A549 (cell line): ENCODE results near the gene ROPN1B. TPM values are rescaled to one million over a fixed set of nuclear protein-coding genes. Genes with fewer than 3 reads are reported as not detected.

Experiments
- ATAC-seq, 2 experiments: fragments of 200-7000 bp in 1 of 2; fragments of >200 bp in 1 of 2; cut with Nextera tagmentation in 1 of 2; cut with Tn5 transposase in 1 of 2; 3 replicates each; pipeline versions ENCODE4 v1.8.0 to v1.9.1; 2018 to 2020; ENCODE audit warnings: mild to moderate bottlenecking in 1 of 2, moderate library complexity in 1 of 2
- CTCF ChIA-PET: fragments of 300-600 bp; sonication (Branson Sonifier 250); formaldehyde crosslinking; extraction: SDS; loops from one replicate; lab custom pipeline; 2021; ENCODE audit warnings: antibody characterized with exemption, inconsistent platforms; lab: Yijun Ruan, JAX
- POLR2A ChIA-PET: fragments of 350-600 bp; formaldehyde crosslinking; extraction: SDS; loops from one replicate; lab custom pipeline; 2021; ENCODE audit warnings: antibody characterized with exemption, inconsistent platforms; lab: Yijun Ruan, JAX
- DNase-seq, 2 experiments: peaks; one replicate each; pipeline versions ENCODE4 v3.0.0 to v3.0.0-alpha.2; 2011 to 2016; ENCODE audit warnings: low read depth in 1 of 2, low spot score in 1 of 2
- FAIRE-seq: peaks from 2 replicates; lab custom pipeline; 2011; peaks lifted over from hg19 to GRCh38; lab: Jason Lieb, UNC
- H3K27ac ChIP-seq, 2 experiments: fragments of >200 bp; sonication (Bioruptor Twin); formaldehyde crosslinking; 3 replicates each; pipeline ENCODE4 v1.5.1; 2016 to 2017
- H3K4me1 ChIP-seq: fragments of >200 bp; sonication (Bioruptor Twin); formaldehyde crosslinking; 3 replicates; pipeline ENCODE4 v1.6.1; 2016
- H3K4me2 ChIP-seq: fragments of >200 bp; sonication (Bioruptor Twin); formaldehyde crosslinking; 3 replicates; pipeline ENCODE4 v1.6.1; 2016
- H3K4me3 ChIP-seq: fragments of >200 bp; sonication (Bioruptor Twin); formaldehyde crosslinking; 3 replicates; pipeline ENCODE4 v1.5.1; 2016
- H3K9me3 ChIP-seq: fragments of >200 bp; sonication (Bioruptor Twin); formaldehyde crosslinking; 3 replicates; pipeline ENCODE4 v1.6.1; 2016
- CBX2 ChIP-seq: fragments of 200-600 bp; sonication (generic); IDR thresholded peaks from 2 replicates; pipeline ENCODE4 v1.6.1; 2016; ENCODE audit warnings: low read depth, mild to moderate bottlenecking, borderline replicate concordance
- CHD2 ChIP-seq: fragments of 150-350 bp; IDR thresholded peaks from 2 replicates; pipeline ENCODE4 v1.6.1; 2014; ENCODE audit warnings: low read length; ENCODE audit not compliant: partially characterized antibody
- CHD4 ChIP-seq: fragments of 200-600 bp; sonication (generic); IDR thresholded peaks from 2 replicates; pipeline ENCODE4 v1.6.1; 2016; ENCODE audit warnings: antibody characterized with exemption, mild to moderate bottlenecking, borderline replicate concordance
- CTCF ChIP-seq: fragments of >200 bp; sonication (Bioruptor Twin); formaldehyde crosslinking; IDR thresholded peaks from 3 replicates; pipeline ENCODE4 v1.5.1; 2016
- EHF ChIP-seq: fragments of 250-450 bp; sonication (Bioruptor Pico); IDR thresholded peaks from 2 replicates; pipeline ENCODE4 v1.5.0; 2020; ENCODE audit warnings: mild to moderate bottlenecking
- FOSB ChIP-seq: fragments of 250-450 bp; sonication (Bioruptor Pico); IDR thresholded peaks from 2 replicates; pipeline ENCODE4 v1.5.0; 2020; ENCODE audit warnings: mild to moderate bottlenecking, moderate library complexity
- HES2 ChIP-seq: fragments of >200 bp; sonication (Bioruptor Twin); formaldehyde crosslinking; IDR thresholded peaks from 2 replicates; pipeline ENCODE4 v1.6.1; 2016
- HOXB13 ChIP-seq: fragments of 250-450 bp; sonication (Bioruptor Pico); IDR thresholded peaks from 2 replicates; pipeline ENCODE4 v1.5.0; 2020; ENCODE audit warnings: low read depth, mild to moderate bottlenecking, moderate library complexity
- JUN ChIP-seq, 2 experiments: fragments of >200 bp; sonication (Bioruptor Twin); formaldehyde crosslinking; IDR thresholded peaks; 2 replicates in 1 of 2; 3 replicates in 1 of 2; pipeline ENCODE4 v1.6.1; 2016 to 2017
- KDM1A ChIP-seq: fragments of 200-600 bp; sonication (generic); IDR thresholded peaks from 2 replicates; pipeline ENCODE4 v1.6.1; 2016; ENCODE audit warnings: low read depth, mild to moderate bottlenecking
- KDM5A ChIP-seq: fragments of 200-600 bp; sonication (generic); IDR thresholded peaks from 2 replicates; pipeline ENCODE4 v1.6.1; 2016; ENCODE audit warnings: antibody characterized with exemption, mild to moderate bottlenecking
- MAZ ChIP-seq: fragments of 150-350 bp; IDR thresholded peaks from 2 replicates; pipeline ENCODE4 v1.6.1; 2014; ENCODE audit warnings: antibody characterized with exemption, low read depth, low read length, borderline replicate concordance
- MYC ChIP-seq: IDR thresholded peaks from 2 replicates; pipeline ENCODE4 v1.6.1; 2012; ENCODE audit warnings: mild to moderate bottlenecking, inconsistent platforms, low read length, improper control_type of control experiment, borderline replicate concordance
- NR3C1 ChIP-seq: fragments of >200 bp; sonication (Bioruptor Twin); formaldehyde crosslinking; IDR thresholded peaks from 3 replicates; pipeline ENCODE4 v1.6.1; 2017
- PHF8 ChIP-seq: fragments of 200-600 bp; sonication (generic); IDR thresholded peaks from 2 replicates; pipeline ENCODE4 v1.6.1; 2016; ENCODE audit warnings: low read depth, mild to moderate bottlenecking, antibody characterized with exemption, moderate library complexity, borderline replicate concordance
- POLR2A ChIP-seq: IDR thresholded peaks from 2 replicates; pipeline ENCODE4 v1.6.1; 2012; ENCODE audit warnings: mild to moderate bottlenecking, low read length
- POLR2AphosphoS2 ChIP-seq: conservative IDR thresholded peaks from 2 replicates; pipeline ENCODE4 v1.6.1; 2012; ENCODE audit warnings: low read length, improper control_type of control experiment, inconsistent platforms
- RAD21 ChIP-seq, 2 experiments: fragments of >200 bp in 1 of 2; sonication (Bioruptor Twin) in 1 of 2; formaldehyde crosslinking in 1 of 2; IDR thresholded peaks in 1 of 2; conservative IDR thresholded peaks in 1 of 2; 2 replicates in 1 of 2; 3 replicates in 1 of 2; pipeline ENCODE4 v1.6.1; 2012 to 2018; ENCODE audit warnings: inconsistent platforms in 1 of 2
- RFX5 ChIP-seq: fragments of 450-650 bp; IDR thresholded peaks from 2 replicates; pipeline ENCODE4 v1.7.1; 2014; ENCODE audit warnings: antibody characterized with exemption, mild to moderate bottlenecking, moderate library complexity
- RNF2 ChIP-seq: fragments of 200-600 bp; sonication (generic); IDR thresholded peaks from 2 replicates; pipeline ENCODE4 v1.6.1; 2016; ENCODE audit warnings: low read depth, mild to moderate bottlenecking, antibody characterized with exemption, moderate library complexity, borderline replicate concordance
- SMC3 ChIP-seq: fragments of >200 bp; sonication (Bioruptor Twin); formaldehyde crosslinking; IDR thresholded peaks from 3 replicates; pipeline ENCODE4 v1.6.1; 2018; ENCODE audit warnings: inconsistent platforms
- TFCP2L1 ChIP-seq: fragments of 250-450 bp; sonication (Bioruptor Pico); IDR thresholded peaks from 2 replicates; pipeline ENCODE4 v1.5.0; 2021; ENCODE audit warnings: mild to moderate bottlenecking
- TP53 ChIP-seq: fragments of 250-450 bp; sonication (Bioruptor Pico); IDR thresholded peaks from 2 replicates; pipeline ENCODE4 v1.5.0; 2021; ENCODE audit warnings: mild to moderate bottlenecking, moderate library complexity
- ZFP36 ChIP-seq: fragments of 450-650 bp; IDR thresholded peaks from 2 replicates; pipeline ENCODE4 v1.6.1; 2014; ENCODE audit warnings: borderline replicate concordance; ENCODE audit not compliant: partially characterized antibody
- ZSCAN20 ChIP-seq: fragments of 250-450 bp; sonication (Bioruptor Pico); IDR thresholded peaks from 2 replicates; pipeline ENCODE4 v1.8.0; 2022; ENCODE audit warnings: mild to moderate bottlenecking, moderate library complexity
- WGBS: methylation state at CpG from one replicate; pipeline ENCODE4 v1.1.6; 2017; ENCODE audit errors: missing lambda C conversion rate; 5-methylcytosine and 5-hydroxymethylcytosine counted together
- polyA plus RNA-seq, 4 experiments: library from polyadenylated mRNA; depleted of rRNA in 3 of 4; stranded (reverse); fragments of >200 nt; fragmentation: RNase III in 1 of 4; extraction: RNeasy Plus Mini Kit Qiagen cat#74134 plus additional on column Dnase treatment in 1 of 4; gene quantifications; 2 replicates in 3 of 4; 3 replicates in 1 of 4; pipeline ENCODE4 v1.2.3, GENCODE V29; 2011 to 2017
- TF ChIP-seq, protein P1 (sequence below): fragments of 250-450 bp; sonication (Bioruptor Pico); IDR thresholded peaks from 2 replicates; pipeline ENCODE4 v1.5.0; 2021; ENCODE audit warnings: mild to moderate bottlenecking, moderate library complexity, borderline replicate concordance
- TF ChIP-seq, protein P2 (sequence below): fragments of 150-350 bp; IDR thresholded peaks from 2 replicates; pipeline ENCODE4 v1.6.1; 2014; ENCODE audit warnings: low read depth, mild to moderate bottlenecking, low read length

The ROPN1B gene
- polyA plus RNA-seq, 2 of the 4 experiments (the other 2 are of a cell fraction): not detected

DNA sequence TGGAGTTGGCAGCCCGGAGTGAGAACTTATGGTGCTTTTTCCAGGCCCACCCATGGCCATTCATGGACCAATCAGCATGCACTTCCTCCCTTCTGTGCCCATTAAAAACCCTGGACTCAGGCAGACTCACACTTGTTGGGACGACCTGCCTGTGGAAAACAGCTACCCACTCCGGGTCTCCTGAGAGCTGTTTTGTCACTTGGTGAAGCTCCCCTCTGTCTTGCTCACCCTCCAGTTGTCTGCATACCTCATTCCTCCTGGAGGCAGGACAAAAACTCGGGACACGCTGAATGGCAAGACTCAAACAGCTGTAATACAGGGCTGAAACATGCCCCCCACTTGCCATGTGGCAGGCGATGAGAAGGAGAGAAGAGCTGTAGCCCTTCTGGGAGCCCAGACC lies 35.2 kb downstream of the ROPN1B start:
- Histone ChIP-seq H3K9me3 (no peaks in the 10 kb centered on the region), H3K4me2 (no peak overlapping the region), H3K4me3 (no peak overlapping the region), H3K4me1 (no peaks in the 10 kb centered on the region), H3K27ac (no peak overlapping the region)
- no peak for FAIRE-seq
- TF ChIP-seq PHF8 (no peak), CHD2 (no peak), CHD4 (no peak), RNF2 (no peak), MAZ (no peak), HOXB13 (CRISPR knock-in tag) (no peak), HES2 (no peak), POLR2AphosphoS2 (no peak), RFX5 (no peak), POLR2A (no peak), KDM5A (no peak), TFCP2L1 (no peak)
- DNase-seq: no peak
- no peak for ATAC-seq
- 29% methylated on average over 1 of the region's 6 CpGs for WGBS
- ChIA-PET CTCF (no interaction called here), POLR2A (no interaction called here)

DNA sequence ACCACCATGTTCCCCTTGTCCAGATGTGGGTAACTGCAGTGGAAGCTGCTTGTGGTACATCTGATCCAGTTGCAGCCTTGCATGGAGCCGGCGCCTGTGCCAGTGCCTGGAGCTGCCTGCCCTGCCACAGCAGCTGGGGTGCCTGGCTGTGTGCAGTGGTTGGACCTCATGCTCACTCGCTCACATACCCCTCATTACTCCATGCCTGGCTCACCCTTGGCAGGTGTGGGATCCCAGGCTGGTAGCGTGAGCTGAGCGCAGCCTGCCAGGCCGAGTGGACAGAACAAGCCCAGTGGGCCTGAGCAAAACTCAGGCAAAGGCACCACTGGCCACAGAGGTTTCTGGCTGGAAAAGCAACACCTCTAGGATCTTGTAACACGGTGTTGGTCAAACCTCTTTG lies 35.7 kb downstream of the ROPN1B start:
- TF ChIP-seq SMC3: no peak
- no peak for TF ChIP-seq JUN (IDR thresholded peaks at IDR 0.05)
- TF ChIP-seq, protein P1, sequence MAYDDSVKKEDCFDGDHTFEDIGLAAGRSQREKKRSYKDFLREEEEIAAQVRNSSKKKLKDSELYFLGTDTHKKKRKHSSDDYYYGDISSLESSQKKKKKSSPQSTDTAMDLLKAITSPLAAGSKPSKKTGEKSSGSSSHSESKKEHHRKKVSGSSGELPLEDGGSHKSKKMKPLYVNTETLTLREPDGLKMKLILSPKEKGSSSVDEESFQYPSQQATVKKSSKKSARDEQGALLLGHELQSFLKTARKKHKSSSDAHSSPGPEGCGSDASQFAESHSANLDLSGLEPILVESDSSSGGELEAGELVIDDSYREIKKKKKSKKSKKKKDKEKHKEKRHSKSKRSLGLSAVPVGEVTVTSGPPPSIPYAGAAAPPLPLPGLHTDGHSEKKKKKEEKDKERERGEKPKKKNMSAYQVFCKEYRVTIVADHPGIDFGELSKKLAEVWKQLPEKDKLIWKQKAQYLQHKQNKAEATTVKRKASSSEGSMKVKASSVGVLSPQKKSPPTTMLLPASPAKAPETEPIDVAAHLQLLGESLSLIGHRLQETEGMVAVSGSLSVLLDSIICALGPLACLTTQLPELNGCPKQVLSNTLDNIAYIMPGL: no peak
- no peak for TF ChIP-seq RAD21 (conservative IDR thresholded peaks at IDR 0.05 in 1 of 2, IDR thresholded peaks at IDR 0.05 in 1 of 2)
- no peak for TF ChIP-seq KDM1A
- TF ChIP-seq CBX2: no peak
- no peak for TF ChIP-seq MYC
- TF ChIP-seq EHF (CRISPR knock-in tag): no peak
- TF ChIP-seq, protein P2, sequence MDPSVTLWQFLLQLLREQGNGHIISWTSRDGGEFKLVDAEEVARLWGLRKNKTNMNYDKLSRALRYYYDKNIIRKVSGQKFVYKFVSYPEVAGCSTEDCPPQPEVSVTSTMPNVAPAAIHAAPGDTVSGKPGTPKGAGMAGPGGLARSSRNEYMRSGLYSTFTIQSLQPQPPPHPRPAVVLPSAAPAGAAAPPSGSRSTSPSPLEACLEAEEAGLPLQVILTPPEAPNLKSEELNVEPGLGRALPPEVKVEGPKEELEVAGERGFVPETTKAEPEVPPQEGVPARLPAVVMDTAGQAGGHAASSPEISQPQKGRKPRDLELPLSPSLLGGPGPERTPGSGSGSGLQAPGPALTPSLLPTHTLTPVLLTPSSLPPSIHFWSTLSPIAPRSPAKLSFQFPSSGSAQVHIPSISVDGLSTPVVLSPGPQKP: no peak
- TF ChIP-seq POLR2AphosphoS2: no peak
- TF ChIP-seq CTCF: no peak
- TF ChIP-seq HOXB13 (CRISPR knock-in tag): no peak
- no peak for TF ChIP-seq FOSB
- no peak for TF ChIP-seq ZFP36
- no peak for TF ChIP-seq ZSCAN20 (CRISPR knock-in tag)
- TF ChIP-seq TP53 (CRISPR knock-in tag): no peak
- TF ChIP-seq NR3C1: no peak
- TF ChIP-seq, all 56 proteins: peak for 0
- ChIA-PET CTCF (no interaction called here), POLR2A (no interaction called here)
- WGBS: 20% methylated on average over 2 of the region's 7 CpGs
- H3K4me2 ChIP-seq: no peak overlapping the region
- no peak overlapping the region for H3K4me3 ChIP-seq
- ATAC-seq: no peak
- H3K27ac ChIP-seq: no peak overlapping the region
- FAIRE-seq: no peak
- DNase-seq: no peak
- no peaks in the 10 kb centered on the region for H3K9me3 ChIP-seq
- H3K4me1 ChIP-seq: no peaks in the 10 kb centered on the region
